ENCODE data around the gene MRGPRE.

Gene MRGPRE

DNA sequence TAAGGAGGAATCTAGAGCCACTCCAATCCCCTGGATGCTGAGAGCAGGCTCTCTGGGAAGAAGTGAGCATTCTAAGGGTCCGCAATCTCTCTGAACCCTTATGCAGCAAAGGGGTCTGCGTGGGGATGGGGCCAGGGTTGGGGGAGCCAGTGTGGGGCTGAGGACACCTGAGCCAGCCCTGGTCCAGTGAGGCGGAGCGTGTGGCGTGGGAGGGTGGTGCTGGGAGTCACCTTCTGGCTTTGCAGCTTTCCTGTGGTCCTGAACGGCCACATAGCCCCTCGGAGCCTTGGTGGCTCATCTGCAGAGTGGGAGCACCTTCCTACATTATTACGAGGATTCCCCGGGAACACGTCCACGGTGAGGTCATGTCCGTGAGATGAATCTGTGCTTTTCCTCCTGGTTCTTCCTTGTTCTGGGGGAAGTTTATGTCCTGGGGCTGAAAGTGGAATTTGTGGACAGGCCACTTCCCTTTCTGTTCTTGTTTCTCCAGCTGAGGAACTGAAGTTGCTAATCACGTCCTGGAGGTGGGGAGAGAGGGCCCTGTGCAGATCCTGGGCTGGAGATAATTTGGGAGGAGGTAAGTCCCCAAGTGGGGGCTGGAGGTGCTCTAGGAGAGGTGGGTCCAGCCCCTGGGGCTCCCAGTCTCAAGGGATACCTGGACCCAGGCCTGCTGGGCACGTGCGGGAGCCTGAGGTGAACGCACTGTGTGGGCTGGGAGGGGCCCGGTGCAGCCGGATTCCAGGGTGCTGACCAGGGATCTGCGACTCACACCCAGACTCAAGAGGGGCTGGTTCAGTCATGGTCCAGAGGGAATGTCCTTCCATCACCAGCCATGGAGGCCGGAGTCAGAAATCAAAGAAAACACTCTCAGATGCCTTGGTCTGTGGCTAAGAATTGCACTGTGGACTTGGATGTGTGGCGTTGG lies 6.1 kb downstream of the MRGPRE start:
- no peak for DNase-seq

DNA sequence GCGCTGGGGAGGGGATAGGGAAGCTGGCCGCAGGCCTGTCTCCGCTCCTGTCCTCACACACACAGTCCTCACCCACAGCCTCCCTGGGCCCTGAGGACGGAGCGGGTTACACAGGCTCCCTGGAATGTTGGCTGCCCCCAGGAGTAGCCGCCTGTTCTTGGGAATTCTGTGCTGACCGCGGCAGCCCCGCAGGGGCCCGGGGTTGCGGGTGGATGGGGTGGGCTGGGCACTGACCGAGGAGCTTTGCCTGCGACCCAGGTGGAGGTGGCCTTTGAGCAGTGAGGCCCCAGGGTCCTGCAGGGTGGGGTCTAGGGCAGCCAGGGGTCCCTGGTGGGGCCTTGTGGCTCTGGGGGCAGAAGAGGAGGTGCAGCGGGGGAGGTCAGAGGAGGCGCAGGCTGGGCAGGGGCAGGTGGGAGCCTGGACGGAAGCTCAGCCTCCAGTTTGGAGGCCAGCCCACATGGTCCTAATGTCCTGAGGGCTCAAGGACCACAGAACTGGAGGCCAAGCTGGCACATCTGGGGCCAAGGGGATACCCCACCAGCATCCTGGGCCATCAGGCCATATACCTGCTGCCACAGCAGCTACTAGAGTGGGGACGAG lies 7.0 kb downstream of the MRGPRE start:
- no peak for DNase-seq

DNA sequence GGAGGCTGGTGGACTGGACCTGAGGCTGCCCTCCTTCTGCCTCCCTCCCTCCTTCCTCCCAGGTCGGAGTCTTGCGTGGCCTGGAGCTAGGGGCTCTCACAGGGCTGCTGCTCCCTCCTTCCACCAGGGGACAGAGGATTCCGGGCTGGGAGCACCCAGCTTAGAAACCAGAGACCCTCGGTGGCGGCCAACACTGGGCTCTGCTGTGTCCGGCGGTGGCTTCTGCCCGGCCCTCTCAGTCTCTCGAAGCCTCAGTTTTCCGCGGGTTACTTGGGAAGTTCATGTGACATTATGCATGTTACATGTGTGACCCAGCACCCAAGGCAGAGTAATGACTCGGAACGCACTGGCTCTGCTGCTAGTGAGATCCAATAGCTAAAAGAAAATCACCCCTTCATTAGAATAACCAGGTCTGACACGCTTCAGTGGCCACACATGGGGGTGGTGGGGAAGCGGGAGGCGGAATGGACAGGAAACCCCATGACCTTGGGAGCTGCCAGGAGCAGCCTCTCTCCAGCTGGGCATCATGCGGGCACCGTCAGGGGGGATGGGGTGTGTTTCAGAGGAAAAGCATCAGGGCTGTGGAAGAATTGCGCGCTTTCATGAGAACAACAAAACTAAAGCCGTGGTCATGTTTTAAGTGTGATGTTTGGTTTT lies 7.7 kb downstream of the MRGPRE start:
- DNase-seq: no peak

DNA sequence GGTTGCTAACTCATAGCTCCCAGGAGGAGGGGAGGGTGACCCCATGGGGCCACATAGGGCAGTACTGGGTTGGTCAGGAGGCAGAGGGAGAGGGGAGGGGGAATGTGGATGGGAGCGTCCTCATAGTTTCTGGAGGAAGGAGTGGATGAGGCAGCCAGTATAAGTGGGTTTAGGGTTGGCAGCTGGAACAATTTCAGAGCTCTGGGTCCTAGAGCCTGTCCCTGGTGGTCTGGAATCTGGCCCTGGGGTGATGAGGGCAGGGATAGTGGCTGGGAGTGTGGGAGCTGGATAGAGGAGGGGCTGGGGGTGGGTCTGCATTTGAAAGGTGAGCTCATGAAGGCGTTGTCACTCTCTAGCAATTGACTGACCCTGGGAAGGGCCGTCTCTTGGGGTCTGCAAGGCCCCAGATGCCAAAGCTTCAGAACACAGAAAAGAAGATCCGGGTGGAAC lies 8.3 kb downstream of the MRGPRE start:
- DNase-seq: no peak

DNA sequence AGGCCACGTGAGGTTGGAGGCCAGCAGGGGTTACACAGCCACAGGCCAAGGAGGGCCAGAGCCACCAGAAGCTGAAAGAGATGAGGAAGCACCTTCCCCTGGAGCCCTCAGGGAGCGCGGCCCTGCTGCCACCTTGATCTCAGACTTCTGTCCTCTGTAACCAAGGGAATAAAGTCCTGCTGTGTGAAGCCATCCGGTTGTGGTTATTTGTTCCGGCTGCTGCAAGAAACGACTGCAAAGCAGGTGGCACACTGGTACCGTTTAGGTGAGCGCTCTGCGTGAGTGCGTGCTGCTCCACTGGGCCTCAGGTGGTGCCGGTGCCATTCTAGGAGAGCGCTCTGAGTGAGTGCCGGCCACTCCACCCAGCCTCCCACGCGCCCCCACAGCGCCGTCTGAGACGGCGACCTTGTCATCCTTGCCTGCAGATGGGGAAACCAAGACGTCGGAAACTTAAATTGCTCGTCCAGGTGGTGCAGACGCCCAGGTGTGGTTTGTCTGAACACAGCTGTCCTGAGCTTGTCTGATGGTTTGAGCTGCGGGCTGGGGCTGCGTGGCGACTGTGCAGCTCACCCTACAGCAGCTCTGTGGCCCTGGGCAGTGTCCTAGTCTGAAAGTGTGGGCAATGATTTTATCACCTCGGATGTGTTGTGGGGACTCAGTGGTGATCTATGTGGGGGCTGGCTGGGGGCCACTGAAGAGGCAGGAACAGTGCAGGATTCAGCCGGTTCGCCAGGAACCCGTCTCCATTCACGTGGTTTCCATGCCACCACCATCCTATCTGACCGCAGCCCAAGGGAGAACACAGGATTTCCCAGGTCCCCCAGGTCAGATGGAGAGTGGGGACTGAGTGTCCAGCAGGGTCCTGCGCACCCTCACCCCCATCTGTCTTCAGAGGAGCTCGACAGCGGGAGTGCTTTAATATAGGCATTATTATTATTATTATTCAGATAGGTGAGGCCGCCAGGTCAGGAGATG lies 9.0 kb downstream of the MRGPRE start:
- DNase-seq: peak; percentile 24

DNA sequence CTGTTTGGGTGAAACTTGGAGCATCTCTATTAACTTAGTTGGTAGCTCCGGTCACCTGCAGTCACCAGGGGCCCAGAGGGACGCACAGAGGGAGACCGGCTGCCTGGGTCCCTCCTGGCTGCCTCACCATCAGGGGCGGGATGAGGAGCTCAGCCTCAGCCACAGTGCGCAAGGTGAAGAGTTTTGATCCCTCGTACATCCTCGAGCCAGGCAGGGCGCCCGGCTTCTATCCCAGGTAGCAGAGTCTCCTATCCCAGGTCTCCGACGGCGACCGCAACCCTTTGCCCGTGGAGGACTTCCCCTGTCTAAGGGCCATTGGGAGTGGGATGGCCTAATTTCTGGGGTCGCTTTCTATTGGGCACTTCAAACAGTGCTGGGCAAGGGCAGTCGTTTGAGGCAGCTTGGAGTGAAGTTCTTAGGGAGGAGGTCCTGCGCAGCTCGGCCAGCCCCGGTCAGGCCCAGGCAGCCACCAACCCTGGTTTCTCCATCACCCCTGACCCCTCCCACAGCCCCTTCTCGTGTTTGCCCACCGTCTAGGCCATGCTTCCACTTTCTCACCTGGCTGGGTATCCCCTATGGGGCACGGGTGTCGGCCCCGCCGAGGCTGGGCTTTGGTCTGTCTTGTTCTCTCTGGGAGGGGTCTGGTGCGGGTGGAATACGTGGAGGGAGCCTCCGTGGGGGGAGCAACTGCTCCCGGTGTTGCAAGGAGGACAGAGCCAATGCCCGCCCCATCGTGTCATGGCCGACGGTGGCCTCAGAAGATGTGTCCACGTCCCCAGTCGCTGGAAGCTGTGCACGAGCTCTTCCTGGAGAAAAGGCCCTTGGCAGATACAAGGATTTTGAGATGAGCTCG lies 10.0 kb downstream of the MRGPRE start:
- no peak for DNase-seq

DNA sequence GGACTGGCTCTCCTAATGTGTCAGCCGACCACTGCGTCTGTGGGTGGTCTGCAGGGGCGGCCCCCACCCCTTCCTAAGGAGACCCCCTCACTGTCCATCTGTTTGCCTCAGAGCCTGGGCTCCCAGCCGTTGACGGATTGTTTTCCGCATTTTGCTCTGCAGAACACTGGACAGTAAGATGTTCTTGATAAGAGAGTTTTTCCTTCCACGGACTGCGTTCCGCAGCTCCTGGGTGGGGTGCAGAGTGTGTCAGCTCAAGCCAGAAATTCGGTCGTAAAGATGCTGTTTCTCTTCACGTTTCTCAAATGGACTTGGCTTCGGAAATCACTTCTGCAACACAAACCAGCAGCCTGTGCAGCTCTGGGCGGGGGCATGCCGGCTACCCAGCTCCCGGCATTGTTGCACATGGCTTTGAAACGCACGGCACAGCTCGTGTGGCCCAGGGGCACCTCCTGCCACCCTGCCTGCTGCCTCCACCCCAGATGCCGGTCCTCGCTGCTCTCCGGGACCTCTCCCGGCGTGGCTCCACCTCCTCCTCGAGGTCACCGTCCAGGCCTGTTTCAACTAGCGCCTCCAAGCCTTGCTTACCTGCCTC lies 10.7 kb downstream of the MRGPRE start:
- DNase-seq: no peak

DNA sequence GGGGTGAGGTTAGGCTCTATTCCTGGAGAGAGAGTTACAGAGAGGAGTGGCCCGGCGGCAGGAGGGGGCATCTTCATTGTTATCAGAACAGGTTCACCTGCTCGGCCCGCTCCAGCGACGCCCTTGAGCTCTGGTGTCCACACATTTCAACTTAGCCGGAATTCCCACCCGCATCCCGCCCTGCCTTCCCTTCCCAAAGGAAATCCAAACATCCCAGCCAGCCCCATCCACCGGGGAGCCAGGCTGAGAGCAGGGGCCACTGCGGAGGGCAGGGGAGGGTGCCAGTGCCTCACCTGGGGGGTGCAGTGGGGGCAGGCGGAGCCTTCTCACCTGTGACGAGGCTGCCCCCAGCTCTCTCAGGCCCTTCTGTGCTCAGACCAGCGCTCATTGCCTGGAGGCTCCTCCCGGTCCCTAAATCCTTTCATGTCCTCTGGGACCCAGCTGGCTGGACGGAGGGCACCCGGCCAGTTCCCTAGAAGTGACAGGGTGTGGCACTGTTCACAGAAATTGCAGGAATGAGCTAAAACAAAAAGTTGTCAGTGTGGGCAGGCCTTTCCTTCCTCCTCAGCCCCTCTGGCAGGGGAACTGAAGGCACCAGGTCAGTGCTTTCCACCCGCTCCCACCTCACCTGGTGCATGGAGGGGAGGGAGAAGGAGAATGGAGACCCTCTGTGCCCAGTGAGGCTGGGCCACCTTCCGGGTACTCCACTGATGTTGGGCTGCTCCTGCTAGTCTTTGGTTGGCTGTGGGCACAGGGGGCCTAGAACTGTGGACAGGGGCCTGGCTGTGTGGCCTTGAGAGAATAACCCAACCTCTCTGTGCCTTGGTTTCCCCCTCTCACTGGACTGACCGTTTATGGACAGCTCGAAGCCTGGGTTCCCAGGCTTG lies 11.5 kb downstream of the MRGPRE start:
- DNase-seq: no peak

DNA sequence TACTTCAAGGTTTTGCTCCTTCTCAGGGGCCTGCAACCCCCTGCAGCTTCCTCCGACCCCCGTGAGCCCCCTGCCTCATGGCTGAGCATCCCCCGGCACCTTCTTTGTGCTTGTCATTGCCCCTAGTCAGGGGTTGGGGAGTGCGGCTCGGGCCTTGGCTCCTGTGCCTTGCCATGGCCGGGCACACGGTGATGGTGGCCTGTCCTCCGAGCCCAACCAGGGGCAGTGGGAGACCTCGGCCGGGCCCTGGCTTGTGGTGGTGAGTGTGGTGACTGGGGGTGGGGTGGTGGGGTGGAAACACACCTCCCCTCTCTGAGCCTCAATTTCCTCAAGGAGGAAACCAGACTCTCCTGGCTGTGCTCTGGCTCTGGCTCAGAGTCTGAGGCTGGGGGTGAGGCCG lies 12.1 kb downstream of the MRGPRE start:
- no peak for DNase-seq

DNA sequence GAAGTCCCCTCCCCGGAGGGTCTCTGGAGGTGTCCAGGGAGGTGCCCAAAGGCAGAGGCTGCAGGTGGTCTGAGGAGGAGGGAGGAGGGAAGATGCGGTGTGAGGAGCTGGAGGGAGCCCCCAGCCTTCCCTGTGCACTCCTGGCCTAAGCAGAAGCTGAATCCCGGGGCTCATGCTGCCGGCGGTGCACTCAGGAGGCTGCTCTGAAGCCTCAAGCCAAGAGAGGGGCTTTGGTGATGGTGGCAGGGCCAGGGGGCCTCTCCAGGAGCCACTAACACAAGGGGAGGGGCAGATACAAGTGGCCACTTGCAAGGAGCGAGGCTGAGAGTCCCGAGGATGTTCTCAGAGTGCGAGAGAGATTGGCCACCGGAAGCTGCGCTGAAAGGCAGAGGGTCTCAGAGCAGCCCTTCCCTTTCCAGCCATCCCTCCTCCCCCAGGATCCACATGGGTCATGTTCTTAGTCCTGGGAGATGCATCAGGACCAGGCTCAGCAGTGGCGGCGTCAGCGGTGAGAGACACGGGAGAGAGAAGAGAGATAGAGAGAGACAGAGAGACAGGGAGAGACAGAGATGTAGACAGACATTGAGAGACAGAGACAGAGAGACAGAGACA lies 12.8 kb downstream of the MRGPRE start:
- no peak for DNase-seq

DNA sequence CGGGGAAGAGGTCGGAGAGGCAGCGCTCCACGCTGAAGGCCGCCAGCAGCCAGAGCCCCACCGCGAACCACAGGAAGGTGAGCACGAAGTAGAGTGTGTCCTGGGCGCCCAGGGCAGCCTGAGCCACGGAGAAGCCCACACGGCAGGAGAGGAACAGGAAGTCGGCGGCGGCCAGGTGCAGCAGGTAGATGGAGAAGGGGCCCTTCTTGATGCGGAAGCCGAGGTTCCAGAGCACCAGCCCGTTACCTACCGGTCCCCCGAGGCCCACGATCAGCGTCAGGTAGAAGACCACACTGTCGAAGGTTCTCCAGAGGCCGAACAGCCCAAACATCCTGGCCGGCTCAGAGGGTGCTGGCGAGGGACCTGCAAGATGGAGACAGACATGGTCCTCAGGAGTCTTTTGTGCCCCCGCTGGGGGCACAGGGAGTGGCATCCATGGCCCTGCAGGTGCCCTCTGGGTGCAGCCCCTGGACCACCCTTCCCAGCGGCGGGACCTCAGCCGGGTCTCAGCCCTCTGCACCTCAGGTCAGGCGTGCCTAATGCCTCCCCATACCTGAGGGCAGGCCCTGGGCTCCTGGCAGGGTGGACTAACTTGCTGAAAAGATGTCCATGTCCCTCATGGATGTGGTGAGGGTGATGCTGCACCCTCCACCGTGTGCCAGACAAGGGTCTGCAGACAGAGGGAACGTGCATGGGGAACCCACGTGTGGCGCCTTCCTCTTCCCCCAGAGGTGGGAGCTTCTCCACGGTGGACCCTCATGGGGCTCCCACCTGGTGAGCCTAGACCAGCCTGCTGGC lies 13.5 kb downstream of the MRGPRE start, which contains the start of gene MRGPRG:
Gene MRGPRG (minus strand): TSS at position 331 of the 798 bp plus-strand sequence. CDS start 0 bp downstream, at position 331.
- no peak for DNase-seq

DNA sequence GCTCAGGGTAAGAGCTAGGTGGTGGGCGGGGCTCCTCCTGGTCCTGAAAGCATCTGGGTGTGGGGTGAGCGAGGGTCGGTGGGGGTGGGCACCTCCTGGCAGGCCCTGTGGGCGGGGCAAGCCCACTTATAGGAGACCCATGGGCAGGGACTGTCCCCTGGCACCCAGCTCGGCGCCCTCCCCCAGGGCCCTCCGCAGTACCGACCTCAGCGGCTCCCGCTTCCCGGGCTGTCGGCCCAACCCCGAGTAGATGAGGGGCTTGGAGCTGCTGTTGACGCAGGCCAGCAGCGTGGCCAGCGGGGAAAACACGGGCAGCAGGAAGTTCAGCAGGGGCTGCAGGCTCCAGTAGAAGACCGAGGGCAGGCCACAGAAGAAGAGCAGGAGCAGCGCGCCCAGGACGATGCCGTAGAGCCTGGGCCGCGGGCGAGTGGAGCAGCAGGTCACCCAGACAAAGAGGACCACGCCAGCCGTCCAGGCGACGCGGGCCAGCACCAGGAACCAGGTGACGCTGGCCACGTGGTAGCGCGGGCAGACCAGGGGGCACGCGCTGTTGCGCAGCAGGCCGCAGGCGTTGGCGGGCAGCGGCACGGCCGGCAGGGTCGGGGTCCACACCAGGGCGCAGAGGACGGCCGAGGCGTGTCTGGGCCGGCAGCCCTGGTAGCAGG lies 14.3 kb downstream of the MRGPRE start:
- DNase-seq: no peak

DNA sequence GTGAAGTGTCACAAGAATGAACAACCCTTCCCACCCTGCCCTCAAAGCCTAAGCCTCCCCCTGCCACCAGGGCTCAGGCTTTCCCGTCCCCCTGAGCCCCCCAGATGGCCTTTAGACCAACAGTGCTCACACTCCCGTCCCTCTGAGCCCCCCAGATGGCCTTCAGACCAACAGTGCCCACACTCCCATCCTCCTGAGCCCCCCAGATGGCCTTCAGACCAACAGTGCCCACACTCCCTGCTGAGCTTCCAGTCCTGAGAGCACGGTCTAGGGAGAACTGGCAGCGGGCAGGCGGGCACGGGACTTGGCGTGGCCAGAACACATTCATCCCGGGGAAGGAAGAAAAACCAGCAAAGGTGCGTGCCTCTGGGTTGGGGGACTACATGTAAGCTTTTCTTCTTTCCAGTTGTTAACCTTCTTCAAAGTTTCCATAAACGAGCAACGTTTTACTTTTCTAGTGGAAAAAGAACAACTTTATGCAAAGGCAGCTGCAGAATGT lies 16.1 kb downstream of the MRGPRE start:
- no peak for DNase-seq

DNA sequence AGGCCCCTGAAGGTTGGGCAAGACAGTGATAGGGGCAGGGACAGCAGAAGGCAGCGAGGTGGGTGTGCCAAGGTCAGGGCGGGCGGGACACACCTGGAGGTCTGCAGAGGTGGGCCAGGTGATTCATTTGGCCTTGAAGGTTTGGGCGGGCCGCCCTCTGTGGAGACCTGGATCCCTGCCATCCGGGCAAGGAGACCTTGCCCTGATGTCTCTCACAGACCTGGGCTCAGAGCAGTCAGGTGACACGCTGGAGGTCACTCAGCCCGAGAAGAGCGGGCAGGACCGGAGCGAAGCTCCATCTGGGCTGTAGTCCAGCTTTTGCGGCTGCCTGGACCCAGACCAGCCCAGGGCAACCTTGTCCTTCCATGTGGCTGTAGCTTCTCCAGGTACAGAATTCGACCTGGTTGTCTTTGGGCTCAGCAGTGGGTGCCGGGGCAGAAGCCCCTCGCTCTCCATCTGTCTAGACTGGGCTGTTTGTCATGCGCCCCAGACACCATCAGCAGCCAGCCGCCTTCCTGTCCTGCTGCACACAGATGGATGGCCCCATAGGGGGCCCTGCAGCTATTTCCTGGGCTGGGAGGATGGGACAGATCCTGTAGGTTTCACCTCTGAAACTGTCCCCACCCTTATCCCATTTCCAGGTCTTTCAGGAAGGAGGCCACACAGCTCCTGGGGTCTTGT lies 16.7 kb downstream of the MRGPRE start:
- DNase-seq: no peak

DNA sequence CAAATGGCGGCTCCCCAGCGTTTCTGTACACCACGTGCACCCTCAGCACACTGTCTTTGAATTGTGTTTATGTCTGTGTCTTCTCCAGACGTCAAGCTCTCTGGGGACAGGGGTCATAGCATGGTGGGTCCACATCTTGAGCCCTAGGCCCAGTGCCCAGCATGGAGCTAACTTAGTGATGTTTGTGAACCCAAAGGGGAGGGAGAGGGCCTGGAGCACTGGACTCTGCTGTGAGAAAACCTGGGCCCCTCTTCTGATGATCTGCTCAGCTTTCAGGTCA lies 17.9 kb downstream of the MRGPRE start:
- no peak for DNase-seq

DNA sequence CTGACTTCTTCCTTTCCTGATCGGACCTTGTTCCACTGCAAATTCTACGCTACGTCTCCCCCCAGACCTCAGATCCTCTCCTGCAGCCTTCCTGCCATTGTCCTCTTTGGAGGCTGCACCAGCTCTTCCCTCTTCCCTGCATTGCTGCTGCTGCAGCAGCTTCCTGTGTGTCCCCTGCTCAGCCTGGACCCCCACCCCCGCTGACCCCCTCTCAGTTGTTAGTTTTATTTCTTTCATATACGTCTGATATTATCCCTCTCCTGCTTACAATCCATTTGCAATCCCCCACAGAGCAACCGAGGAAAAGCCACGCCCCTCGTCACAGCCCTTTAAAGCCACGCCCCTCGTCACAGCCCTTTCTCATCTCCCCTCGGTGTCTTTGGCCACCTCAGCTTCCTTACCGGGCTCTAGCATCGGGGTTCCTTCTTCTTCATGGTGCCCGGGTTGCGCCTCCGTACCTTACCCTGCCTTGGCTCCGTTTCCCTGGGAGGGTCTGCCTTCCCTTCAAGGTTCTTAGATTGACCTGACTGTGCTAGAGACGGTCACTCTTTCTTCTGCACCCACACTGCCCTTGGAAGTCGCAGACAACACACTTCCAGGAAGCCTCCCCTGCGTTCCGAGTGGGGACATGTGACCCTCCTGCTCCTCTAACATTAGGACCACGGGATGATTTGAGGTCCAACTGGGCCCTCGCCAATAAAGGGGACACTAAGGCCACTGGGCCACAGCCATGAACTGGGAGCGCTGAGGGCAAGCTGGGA lies 18.4 kb downstream of the MRGPRE start:
- no peak for DNase-seq

DNA sequence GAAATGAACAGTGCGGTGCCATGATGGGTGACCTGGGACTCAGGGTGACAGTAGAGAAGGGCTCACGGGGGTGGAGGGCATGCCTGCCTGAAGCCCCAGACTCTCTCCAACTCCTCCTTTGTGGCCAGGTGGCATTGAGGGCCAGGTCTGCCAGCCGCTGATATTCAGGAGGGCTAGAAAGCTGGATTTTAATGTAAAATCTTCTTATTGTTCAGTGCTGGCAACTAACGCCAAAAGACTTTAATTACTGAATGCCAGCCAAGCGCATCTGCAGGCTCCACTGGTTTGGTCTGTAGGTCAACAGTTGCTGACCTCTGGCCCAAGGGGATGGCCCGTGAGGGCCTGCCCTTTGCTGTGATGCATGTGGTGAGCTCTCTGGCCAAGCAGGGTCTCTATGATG lies 23.9 kb downstream of the MRGPRE start:
- no peak for DNase-seq

All from GDM1 (cell line).